HEK293T (cell line): ENCODE results near the gene MSH2.
"Not testable (repeated sequence)": the region's sequence is repeated elsewhere in the genome, so short reads cannot be mapped to it uniquely, and the experiment has no call there.

ENCODE experiments used
- CTCF ChIA-PET: fragments of 350-600 bp; formaldehyde crosslinking; extraction: SDS; loops from one replicate; lab custom pipeline; 2021; ENCODE audit warnings: antibody characterized with exemption, inconsistent platforms; lab: Yijun Ruan, JAX
- POLR2A ChIA-PET: fragments of 350-600 bp; formaldehyde crosslinking; extraction: SDS; loops from one replicate; lab custom pipeline; 2020; ENCODE audit warnings: antibody characterized with exemption, inconsistent platforms; lab: Yijun Ruan, JAX
- DNase-seq: peaks from one replicate; pipeline ENCODE4 v3.0.0; 2012; ENCODE audit warnings: mixed read lengths; ENCODE audit errors: extremely low spot score
- ARNT ChIP-seq: fragments of 450-650 bp; IDR thresholded peaks from 2 replicates; pipeline ENCODE4 v1.6.1; 2017; ENCODE audit warnings: mild to moderate bottlenecking
- BHLHE40 ChIP-seq: fragments of 450-650 bp; IDR thresholded peaks from 2 replicates; pipeline ENCODE4 v1.6.1; 2016; ENCODE audit warnings: mild to moderate bottlenecking, moderate library complexity, borderline replicate concordance
- CTBP1 ChIP-seq: fragments of 450-650 bp; IDR thresholded peaks from 2 replicates; pipeline ENCODE4 v1.6.1; 2016; ENCODE audit warnings: borderline replicate concordance
- ELF4 ChIP-seq: fragments of 450-650 bp; IDR thresholded peaks from 2 replicates; pipeline ENCODE4 v1.6.1; 2017; ENCODE audit warnings: antibody characterized with exemption
- FOXA1 ChIP-seq: fragments of 450-650 bp; IDR thresholded peaks from 2 replicates; pipeline ENCODE4 v1.6.1; 2016; ENCODE audit warnings: mild to moderate bottlenecking
- FOXK2 ChIP-seq: fragments of 450-650 bp; IDR thresholded peaks from 2 replicates; pipeline ENCODE4 v1.6.1; 2016; ENCODE audit warnings: mild to moderate bottlenecking
- FOXM1 ChIP-seq: fragments of 450-650 bp; IDR thresholded peaks from 2 replicates; pipeline ENCODE4 v1.6.1; 2017; ENCODE audit warnings: mild to moderate bottlenecking, borderline replicate concordance
- HDGF ChIP-seq: fragments of 450-650 bp; IDR thresholded peaks from 2 replicates; pipeline ENCODE4 v1.6.1; 2017; ENCODE audit warnings: antibody characterized with exemption, borderline replicate concordance
- L3MBTL2 ChIP-seq: fragments of 450-650 bp; conservative IDR thresholded peaks from 2 replicates; pipeline ENCODE4 v1.6.1; 2016; ENCODE audit warnings: mild to moderate bottlenecking
- LEF1 ChIP-seq: fragments of 450-650 bp; IDR thresholded peaks from 2 replicates; pipeline ENCODE4 v1.6.1; 2017; ENCODE audit warnings: mild to moderate bottlenecking, borderline replicate concordance
- NFRKB ChIP-seq: fragments of 450-650 bp; IDR thresholded peaks from 2 replicates; pipeline ENCODE4 v1.6.1; 2016; ENCODE audit warnings: mild to moderate bottlenecking, moderate library complexity
- SP1 ChIP-seq: fragments of 450-650 bp; IDR thresholded peaks from 2 replicates; pipeline ENCODE4 v1.6.1; 2017
- SUZ12 ChIP-seq: fragments of 450-650 bp; IDR thresholded peaks from 2 replicates; pipeline ENCODE4 v1.6.1; 2016; ENCODE audit warnings: mild to moderate bottlenecking
- TARDBP ChIP-seq: fragments of 450-650 bp; IDR thresholded peaks from 2 replicates; pipeline ENCODE4 v1.6.1; 2016
- ZNF384 ChIP-seq: fragments of 450-650 bp; IDR thresholded peaks from 2 replicates; pipeline ENCODE4 v1.6.1; 2016
- TF ChIP-seq, protein P1 (sequence below): fragments of 450-650 bp; IDR thresholded peaks from 2 replicates; pipeline ENCODE4 v1.6.1; 2016

Gene MSH2

DNA sequence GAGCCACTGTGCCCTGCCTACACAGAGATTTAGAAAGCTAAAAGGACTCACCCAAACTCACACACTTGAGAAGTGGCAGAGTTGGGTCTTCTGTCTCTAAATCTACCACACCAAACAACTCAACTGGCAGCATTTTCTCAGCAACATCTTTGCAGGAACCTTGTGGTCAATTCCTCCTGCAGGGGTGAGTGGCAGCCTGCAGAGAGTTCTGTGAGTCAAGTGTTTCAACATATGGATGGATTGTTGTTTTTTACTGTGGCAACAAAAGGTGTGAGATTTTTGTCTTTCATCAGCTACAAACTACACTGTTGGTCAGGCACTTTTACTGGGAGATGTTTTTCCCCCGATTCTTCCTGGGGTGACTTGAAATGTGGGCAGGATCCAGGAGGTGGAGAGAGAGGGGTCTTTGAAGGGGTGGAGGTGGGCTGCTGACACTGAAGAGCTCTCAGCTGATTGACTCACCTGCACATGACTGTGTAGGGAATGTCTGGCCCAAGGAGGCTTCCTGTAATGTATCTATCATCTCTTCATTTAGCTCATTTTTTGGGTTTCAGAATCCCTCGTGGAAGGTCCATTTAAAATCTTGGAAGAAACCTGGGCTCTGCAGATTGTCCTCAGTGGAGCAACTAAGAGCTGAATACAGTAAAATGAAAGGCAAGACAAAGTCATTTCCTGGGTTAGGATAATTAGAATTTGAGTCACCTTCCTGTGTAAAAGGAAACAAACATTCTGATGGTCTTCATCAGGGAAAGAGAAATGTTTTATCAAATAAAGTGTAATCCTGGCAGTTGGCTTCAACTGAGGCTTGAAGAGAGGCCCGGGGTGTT, 98.6 kb downstream of the MSH2 start:
- CTCF ChIA-PET, result no interaction called here
- DNase-seq, result no peak
- POLR2A ChIA-PET, result no interaction called here
- TF ChIP-seq ARNT, result no peak
- TF ChIP-seq L3MBTL2, result no peak
- TF ChIP-seq NFRKB, result no peak
- TF ChIP-seq CTBP1, result no peak
- no peak for TF ChIP-seq LEF1
- no peak for TF ChIP-seq BHLHE40
- TF ChIP-seq ELF4, result no peak
- no peak for TF ChIP-seq FOXA1
- TF ChIP-seq, protein P1, sequence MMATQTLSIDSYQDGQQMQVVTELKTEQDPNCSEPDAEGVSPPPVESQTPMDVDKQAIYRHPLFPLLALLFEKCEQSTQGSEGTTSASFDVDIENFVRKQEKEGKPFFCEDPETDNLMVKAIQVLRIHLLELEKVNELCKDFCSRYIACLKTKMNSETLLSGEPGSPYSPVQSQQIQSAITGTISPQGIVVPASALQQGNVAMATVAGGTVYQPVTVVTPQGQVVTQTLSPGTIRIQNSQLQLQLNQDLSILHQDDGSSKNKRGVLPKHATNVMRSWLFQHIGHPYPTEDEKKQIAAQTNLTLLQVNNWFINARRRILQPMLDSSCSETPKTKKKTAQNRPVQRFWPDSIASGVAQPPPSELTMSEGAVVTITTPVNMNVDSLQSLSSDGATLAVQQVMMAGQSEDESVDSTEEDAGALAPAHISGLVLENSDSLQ, result no peak
- no peak for TF ChIP-seq SUZ12
- TF ChIP-seq FOXK2, result no peak
- no peak for TF ChIP-seq HDGF
- no peak for TF ChIP-seq ZNF384
- TF ChIP-seq TARDBP, result no peak
- no peak for TF ChIP-seq FOXM1
- TF ChIP-seq SP1, result no peak

DNA sequence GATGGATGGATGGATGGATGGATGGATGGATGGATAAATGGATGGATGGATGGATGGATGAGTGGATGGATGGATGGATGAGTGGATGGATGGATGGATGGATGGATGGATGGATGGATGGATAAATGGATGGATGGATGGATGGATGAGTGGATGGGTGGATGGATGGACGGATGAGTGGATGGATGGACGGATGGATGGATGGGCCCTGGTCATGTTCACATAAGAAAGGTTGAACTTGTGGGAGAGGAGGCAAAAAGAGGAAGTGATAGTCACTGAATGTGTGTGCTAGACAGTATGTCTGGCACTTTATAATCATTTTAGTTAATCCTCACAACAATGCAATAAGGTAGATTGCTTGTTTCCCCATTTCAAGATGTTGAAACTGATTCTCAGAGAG, 99.5 kb downstream of the MSH2 start:
- DNase-seq, POLR2A ChIA-PET, CTCF ChIA-PET: not testable (repeated sequence)

DNA sequence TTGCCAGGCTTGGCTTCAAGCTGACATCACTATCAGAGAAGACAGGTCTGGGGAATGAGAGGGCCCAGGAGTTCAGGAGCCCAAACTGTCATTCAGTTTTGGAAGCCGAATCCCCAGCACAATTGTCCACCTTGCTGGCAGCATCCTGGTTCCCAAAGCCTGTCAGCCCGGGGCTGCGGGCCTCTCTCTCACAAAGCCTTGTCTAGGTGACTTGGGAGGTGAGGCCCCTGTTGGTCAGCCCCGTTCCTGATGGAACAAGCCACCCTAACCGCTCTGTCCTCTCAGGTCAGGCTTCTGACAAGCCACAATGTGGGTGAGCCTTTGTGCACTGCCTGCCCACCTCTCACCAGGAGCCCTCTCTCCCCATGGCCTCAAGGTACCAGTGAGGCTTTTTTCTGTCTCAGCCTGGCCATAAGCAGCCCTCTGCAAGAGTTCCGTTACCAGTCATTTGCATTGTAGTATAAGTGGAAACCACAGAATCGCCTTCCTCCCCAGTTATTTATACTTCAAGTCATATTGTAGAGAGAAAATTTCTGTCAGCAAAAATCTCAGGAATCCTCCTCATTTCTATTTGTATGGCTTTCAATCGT, 100.6 kb downstream of the MSH2 start:
- TF ChIP-seq FOXK2, result no peak
- no peak for TF ChIP-seq CTBP1
- no peak for TF ChIP-seq TARDBP
- no peak for TF ChIP-seq NFRKB
- TF ChIP-seq ZNF384, result no peak
- no peak for TF ChIP-seq ARNT
- no peak for TF ChIP-seq HDGF
- no peak for TF ChIP-seq ELF4
- TF ChIP-seq, protein P1, result no peak
- no peak for TF ChIP-seq SP1
- TF ChIP-seq LEF1, result no peak
- no peak for TF ChIP-seq FOXM1
- no peak for TF ChIP-seq SUZ12
- DNase-seq, result no peak
- ChIA-PET POLR2A (no interaction called here), CTCF (no interaction called here)

DNA sequence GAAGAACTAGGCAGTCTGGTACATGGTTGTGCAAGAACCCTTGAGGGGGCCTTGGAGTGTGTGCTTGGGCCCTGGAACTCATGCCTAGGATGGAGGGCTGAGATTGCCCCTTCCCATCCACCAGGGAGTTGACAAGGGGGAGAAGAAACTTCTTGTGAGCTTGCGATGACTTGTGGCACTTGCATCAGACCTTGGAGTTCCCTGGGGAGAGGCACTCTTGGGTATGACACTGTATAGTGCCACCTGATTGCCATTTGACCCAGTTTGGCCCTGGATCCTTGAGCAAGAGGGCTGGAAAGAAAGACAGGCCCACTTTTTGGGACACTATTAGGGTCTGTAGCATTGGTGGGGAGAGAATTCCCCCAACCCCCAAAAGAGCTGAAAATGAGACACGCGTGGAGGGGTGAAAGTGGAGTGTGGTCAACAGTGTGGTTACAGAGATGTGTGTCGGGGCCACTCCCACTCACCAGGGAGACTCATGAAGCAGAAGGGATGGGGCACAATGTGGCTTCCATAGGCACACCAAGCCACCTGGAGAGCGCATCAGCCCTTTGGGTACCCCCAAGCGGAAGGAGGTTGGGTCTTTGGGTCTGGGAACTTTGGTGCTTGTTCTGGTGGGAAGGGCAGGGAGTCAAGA, 101.3 kb downstream of the MSH2 start:
- ChIA-PET CTCF (no interaction called here), POLR2A (no interaction called here)
- no peak for TF ChIP-seq NFRKB
- DNase-seq, result no peak

DNA sequence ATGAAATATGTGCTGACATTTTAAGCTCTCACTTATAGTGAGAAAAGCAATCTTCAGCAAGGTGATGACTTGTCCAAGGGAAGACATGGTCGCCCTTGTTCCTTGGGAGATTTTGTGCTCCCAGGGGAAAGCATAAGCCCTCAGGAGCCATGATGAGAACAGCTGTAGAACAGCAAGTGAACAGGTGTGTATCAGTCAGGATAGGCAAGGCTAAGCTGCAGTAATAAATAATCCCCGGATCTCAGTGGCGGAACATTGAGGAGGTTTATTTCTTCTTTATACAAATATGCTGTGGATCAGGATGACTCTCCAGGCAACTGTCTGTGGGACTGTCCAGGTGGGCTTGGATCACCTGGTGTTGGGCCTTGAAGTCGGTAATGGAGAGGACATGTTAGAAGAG, 103.1 kb downstream of the MSH2 start:
- TF ChIP-seq ELF4 (no peak), ARNT (no peak), HDGF (no peak), FOXM1 (no peak), SP1 (no peak), BHLHE40 (no peak), TARDBP (no peak), L3MBTL2 (no peak), NFRKB (no peak), FOXK2 (no peak), LEF1 (no peak), SUZ12 (no peak), ZNF384 (no peak), FOXA1 (no peak), CTBP1 (no peak)
- TF ChIP-seq, protein P1, result no peak
- CTCF ChIA-PET, result no interaction called here
- POLR2A ChIA-PET, result no interaction called here
- DNase-seq, result no peak

DNA sequence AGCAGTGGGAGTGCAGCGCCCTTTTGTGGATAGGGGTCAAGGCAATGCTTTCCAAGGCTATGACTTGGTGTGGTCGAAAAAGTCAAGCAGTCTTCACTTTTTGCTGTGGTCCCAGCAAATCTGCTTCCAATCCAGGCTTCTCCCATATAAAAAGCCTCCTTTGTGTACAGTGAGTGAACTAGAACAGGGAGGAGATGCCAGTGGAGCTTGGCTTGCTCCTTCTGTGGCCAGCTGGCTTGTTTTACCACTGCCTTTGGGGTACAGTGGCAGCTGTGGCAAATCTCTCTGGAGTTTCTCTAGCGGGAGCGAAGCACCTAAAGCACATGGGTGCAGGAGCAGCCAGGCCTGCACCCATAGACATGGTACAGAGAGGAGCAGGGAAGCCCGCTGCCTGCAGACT, 103.5 kb downstream of the MSH2 start:
- no peak for TF ChIP-seq LEF1
- no peak for TF ChIP-seq ELF4
- TF ChIP-seq, protein P1, result no peak
- no peak for TF ChIP-seq HDGF
- ChIA-PET POLR2A (no interaction called here), CTCF (no interaction called here)
- no peak for DNase-seq
